ENCODE results near the gene CCDC191. TPM values are rescaled to one million over a fixed set of nuclear protein-coding genes. Genes with fewer than 3 reads are reported as not detected.
A peak's percentile ranks its signal among the peaks of the same experiment; 100 is the strongest.

Gene CCDC191
- polyA plus RNA-seq, 12 donors = 2.4 to 14.4 (median 4.7) TPM; not detected in 2

DNA sequence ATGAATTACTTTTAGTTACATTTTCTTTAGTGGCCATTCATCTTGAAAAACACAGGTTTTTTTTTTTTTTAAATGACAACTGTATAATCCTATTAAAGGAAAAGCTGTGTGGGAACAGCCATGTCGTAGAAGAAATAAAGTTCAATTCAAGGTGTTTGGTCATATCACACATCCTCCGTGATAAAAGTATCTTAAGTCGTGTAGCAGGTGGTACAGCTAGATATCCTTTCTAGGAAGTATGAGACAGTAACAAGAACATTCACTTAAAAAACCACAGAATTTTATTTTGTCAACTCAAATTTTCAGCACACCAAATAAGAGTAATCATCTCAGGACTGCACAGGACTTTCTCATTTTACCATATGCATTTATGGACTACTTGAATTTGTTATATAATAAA is 92.4 kb downstream of the CCDC191 start:
- no peak for DNase-seq

DNA sequence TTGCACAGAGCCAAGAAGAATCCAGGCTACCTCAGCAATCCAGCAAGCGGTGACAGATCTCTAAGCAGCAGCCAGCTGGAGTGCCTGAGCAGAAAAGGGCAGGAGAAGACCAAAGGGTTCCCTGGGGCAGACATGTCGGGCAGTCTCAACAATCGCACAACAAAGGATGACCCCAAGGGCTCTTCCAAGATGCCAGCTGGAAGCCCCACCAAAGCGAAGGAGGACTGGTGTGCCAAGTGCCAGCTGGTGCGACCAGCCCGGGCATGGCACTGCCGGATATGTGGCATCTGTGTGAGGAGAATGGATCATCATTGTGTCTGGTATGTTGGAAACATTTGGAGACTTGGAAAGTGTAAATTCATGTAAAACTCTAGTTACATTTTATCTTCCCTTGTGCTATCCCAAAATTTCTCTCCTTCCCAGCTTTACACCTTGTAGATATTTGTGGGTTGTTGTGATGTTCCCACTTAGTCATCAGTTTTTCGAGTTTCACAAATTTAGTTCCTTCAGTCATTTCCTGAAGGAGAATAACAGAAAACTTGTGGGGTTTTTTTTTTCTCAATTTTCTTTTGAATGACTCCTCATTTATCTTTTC is 102.1 kb downstream of the CCDC191 start:
- no peak for DNase-seq

DNA sequence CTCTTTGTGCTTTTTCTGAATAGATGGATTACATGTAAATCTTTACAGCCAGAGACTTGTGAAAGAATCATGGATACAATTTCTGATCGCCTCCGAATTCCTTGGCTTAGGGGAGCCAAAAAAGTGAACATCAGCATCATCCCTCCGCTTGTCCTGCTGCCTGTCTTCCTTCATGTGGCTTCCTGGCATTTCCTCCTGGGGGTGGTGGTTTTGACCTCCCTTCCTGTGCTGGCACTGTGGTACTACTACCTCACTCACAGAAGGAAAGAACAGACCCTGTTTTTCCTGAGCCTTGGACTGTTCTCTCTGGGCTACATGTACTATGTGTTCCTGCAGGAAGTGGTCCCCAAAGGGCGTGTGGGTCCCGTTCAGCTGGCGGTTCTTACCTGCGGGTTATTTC is 102.6 kb downstream of the CCDC191 start:
- no peak for DNase-seq

DNA sequence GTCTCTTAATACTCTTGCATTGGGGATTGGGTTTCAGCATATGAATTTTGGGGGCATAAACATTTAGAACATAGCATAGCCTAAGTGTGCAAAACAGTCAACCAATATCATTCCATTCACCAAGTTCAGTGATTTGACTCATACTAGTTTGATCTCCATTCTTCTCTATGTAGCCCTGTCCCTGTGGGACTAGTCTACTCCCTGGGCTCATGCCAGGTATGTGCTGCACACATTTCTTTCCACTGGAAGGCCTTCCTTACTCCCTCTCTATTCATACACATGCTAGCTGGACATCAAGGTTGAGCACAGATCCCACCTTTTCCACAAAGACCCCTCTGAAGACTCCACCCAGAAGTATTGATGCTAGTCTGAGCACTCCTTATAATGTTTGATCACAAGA is 103.4 kb downstream of the CCDC191 start:
- DNase-seq = no peak

DNA sequence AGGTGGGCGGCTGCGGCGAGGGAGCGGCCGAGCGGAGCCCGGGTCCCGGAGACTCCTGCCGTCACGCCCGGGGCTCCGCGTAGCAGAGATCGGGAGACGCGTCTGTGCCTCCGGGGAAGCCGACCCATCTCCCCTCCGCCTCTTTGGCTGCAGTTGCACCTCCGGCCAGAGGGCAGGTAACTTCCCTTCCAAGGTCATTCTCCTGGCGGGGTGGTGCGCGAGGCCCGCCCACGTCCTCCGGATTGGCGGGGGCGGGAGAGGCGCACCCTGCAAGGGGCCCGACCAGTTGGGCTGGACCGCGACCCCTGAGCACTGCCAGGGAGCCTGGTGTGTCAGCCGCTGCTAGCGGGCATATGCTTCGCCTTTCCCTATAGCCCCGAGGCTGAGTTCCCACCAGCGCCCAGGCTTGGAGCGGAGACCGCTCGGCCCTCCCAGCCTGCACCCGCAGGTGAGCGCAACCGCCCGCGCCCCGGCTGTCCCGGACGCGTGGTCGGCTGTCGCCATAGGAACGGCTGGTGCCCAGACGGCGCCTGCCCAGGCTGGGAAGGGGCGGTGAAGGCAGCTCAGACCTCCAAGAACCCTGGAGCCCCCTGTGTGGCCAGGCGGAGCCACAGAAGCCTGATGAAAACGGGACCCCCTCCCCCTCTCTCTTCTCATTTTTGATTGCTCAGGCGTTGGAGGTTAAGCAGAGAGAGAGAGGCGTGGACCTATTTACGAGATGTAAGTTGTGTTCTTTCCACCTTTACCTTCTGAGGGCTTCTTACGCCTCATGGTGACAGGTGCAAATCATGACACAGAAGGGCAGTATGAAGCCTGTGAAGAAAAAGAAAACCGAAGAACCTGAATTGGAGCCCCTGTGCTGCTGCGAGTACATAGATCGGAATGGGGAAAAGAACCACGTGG is 108.1 kb downstream of the CCDC191 start:
- no peak for DNase-seq

DNA sequence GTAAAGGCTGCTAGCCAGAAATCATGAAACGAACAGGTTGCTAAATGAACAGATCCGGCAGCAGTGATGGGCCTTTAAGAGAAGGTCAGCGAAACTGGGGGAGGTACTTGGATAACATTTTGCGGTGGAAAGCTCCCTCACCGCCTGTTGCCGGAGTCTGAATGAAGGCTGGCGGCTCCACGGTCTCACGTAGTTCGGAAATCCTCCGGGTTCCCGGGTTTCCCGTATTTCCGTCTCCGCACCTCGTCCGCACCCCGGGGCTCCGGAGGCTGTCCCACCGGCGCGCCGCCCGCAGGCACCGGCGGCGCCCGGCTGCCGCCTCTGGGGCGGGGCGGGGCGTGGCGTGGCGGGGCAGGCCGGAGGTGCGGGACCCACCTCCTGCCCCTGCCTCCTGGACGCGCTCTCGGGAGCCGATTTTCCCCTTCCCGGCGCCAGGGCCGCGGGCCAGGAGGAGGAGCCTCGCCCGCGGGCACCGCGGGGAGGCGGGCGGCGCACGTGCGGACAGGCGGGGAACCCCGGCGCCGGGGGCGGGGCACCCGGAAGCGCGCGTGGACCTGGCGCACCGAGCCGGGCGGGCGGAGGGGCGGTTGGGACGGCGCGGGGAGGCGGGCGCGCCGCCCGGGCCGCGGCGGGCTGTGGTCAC is 108.8 kb downstream of the CCDC191 start, which contains the start of gene ZDHHC23:
TSS of gene ZDHHC23 (plus strand) at position 642 of the 643 bp plus-strand sequence. CDS start 790 bp downstream, outside the sequence.
- DNase-seq = peak; percentile 23

DNA sequence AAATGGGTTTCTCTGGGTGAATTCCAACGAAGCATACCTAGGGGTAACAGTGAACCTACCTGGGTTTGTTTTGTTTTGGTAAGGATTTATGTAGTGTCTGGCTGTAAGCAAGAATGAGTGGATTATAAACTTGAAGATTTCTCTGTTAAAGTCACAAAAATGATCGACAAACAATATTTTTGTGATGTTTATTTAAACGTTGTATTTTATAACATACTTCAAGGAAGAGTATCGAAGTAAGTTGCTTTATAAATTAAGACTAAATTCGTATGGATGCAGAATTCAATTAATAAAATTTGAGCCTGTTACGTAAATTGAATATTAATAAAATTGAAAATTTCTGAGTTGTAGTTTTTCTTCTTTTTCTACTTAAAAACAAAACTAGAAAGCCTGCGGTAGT is 109.5 kb downstream of the CCDC191 start:
- no peak for DNase-seq

DNA sequence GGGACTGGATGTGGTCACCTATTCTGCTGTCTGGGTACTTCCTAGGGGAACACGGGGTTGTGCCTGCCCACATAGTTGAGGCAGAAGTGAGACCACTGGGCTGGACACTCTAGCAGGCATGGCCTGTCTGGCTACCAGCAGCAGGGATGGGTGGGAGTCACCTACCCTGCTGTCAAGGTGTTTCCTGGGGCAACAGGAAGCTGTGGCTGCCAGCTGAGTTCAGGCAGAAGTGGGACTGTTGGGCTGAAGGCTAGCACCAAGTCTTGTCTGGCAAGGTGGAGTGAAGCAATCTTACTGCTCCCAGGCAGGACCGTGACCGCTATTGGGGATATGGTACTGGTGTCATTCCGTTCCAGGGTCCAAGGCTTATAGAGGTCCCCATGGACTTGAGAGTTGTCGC is 128.8 kb downstream of the CCDC191 start:
- DNase-seq = no peak

DNA sequence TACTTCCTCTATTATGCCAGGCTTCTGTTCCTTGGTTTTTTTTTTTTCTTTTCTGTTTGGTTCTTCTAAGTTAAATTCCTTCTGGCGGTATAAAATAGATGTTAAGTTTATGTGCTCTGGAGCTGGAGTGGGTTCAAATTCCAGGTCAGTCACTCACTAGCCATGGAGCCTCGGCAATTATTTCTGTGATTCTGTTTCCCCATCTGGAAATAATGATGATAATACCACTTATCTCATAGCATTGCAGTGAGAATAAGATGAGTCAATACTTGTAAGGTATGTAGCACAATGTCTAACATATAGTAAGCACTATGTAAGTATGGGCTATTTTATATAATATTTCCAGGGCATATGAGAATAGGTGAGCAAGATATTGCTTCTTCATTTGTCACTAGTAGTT is 141.7 kb downstream of the CCDC191 start:
- DNase-seq = no peak

Other genes starting within 250 kb of the CCDC191 start
- 1 to 10 TPM in 10 of 12 donors, not detected in 2; 1.4 to 6.4 (median 2.1) TPM for gene GRAMD1C, start 217.7 kb downstream of the CCDC191 start, polyA plus RNA-seq (ENCODE audit: insufficient read length in 12 of 12)
- gene ZDHHC23, start 108.5 kb downstream of the CCDC191 start, polyA plus RNA-seq (ENCODE audit: insufficient read length in 12 of 12) = 1 to 10 TPM in 8 of 12 donors, under 1 TPM in 3, not detected in 1; 0.59 to 2.0 (median 1.1) TPM
- 10 to 100 TPM in 11 of 12 donors, not detected in 1; 11.3 to 24.3 (median 15.1) TPM for gene QTRT2, start 211 bp upstream of the CCDC191 start, polyA plus RNA-seq (ENCODE audit: insufficient read length in 12 of 12)
- not detected for gene DRD3, start 122.5 kb upstream of the CCDC191 start, polyA plus RNA-seq (ENCODE audit: insufficient read length in 12 of 12)
- not detected for gene ZNF80, start 181.1 kb upstream of the CCDC191 start, polyA plus RNA-seq (ENCODE audit: insufficient read length in 12 of 12)
- gene TIGIT, start 237.5 kb upstream of the CCDC191 start, polyA plus RNA-seq (ENCODE audit: insufficient read length in 12 of 12) = under 1 TPM in 6 of 12 donors, not detected in 6; 0.05 to 0.41 (median 0.21) TPM

All from muscle of arm (tissue), 12 donors.